Body of pancreas (tissue), 4 donors: ENCODE data around the gene ZSCAN5B. TPM values are rescaled to one million over a fixed set of nuclear protein-coding genes. Genes with fewer than 3 reads are reported as not detected.

Experiments used
- ATAC-seq: fragments of 150-250 bp; one replicate; pipeline ENCODE4 v1.9.1; 2016
- DNase-seq, 4 donors: peaks; one replicate each; pipeline ENCODE4 v3.0.0-alpha.2; 2019
- H3K27ac ChIP-seq, 4 donors: fragments of 200-600 bp; sonication (generic); 1 replicate in 3 of 4; 2 replicates in 1 of 4; pipeline versions ENCODE4 v1.5.1 to v1.6.1; 2016 to 2019; ENCODE audit warnings: mild to moderate bottlenecking in 1 of 4, mixed read lengths in 1 of 4, moderate library complexity in 1 of 4
- H3K27me3 ChIP-seq, 2 donors: fragments of 200-600 bp; sonication (generic); one replicate each; pipeline ENCODE4 v1.6.0; 2016; ENCODE audit warnings: mild to moderate bottlenecking in 1 of 2
- H3K36me3 ChIP-seq, 2 donors: fragments of 200-600 bp; sonication (generic); replicated peaks in 1 of 2; 2 replicates each; pipeline ENCODE4 v1.5.1; 2016; ENCODE audit warnings: low read depth in 2 of 2; ENCODE audit not compliant: insufficient read depth in 1 of 2
- H3K4me1 ChIP-seq: fragments of 200-600 bp; sonication (generic); one replicate; pipeline ENCODE4 v1.6.0; 2016
- H3K4me3 ChIP-seq, 2 donors: fragments of 200-600 bp; sonication (generic); 1 replicate in 1 of 2; 2 replicates in 1 of 2; pipeline ENCODE4 v1.5.1; 2016 to 2019
- H3K9me3 ChIP-seq, 3 donors: fragments of 200-600 bp; sonication (generic); 1 replicate in 2 of 3; 2 replicates in 1 of 3; pipeline ENCODE4 v1.5.1; 2016
- CTCF ChIP-seq, 7 experiments: fragments of 450-650 bp in 4 of 7; fragments of 200-600 bp in 3 of 7; sonication (generic) in 3 of 7; IDR thresholded peaks; one replicate each; pipeline ENCODE4 v1.5.1; 2016 to 2019; ENCODE audit warnings: antibody characterized with exemption in 7 of 7
- POLR2A ChIP-seq, 3 donors: fragments of 450-650 bp; IDR thresholded peaks; one replicate each; pipeline ENCODE4 v1.6.1; 2016; ENCODE audit warnings: antibody characterized with exemption in 3 of 3, mild to moderate bottlenecking in 2 of 3
- WGBS, 2 donors: methylation state at CpG; one replicate each; pipeline ENCODE4 v1.1.5; 2017; 5-methylcytosine and 5-hydroxymethylcytosine counted together
- intact Hi-C: fragments of 100-400 bp; cut with DNase I; formaldehyde crosslinking; loops from one replicate; pipeline ENCODE4 v1.15.1; 2023
- total RNA-seq, 2 donors: library from RNA; depleted of rRNA; stranded (reverse); fragments of >200 nt; gene quantifications; one replicate each; pipeline ENCODE4 v1.1.0, GENCODE V29; 2016

Gene ZSCAN5B
- total RNA-seq, 2 donors from 2014 or later, result not detected

DNA sequence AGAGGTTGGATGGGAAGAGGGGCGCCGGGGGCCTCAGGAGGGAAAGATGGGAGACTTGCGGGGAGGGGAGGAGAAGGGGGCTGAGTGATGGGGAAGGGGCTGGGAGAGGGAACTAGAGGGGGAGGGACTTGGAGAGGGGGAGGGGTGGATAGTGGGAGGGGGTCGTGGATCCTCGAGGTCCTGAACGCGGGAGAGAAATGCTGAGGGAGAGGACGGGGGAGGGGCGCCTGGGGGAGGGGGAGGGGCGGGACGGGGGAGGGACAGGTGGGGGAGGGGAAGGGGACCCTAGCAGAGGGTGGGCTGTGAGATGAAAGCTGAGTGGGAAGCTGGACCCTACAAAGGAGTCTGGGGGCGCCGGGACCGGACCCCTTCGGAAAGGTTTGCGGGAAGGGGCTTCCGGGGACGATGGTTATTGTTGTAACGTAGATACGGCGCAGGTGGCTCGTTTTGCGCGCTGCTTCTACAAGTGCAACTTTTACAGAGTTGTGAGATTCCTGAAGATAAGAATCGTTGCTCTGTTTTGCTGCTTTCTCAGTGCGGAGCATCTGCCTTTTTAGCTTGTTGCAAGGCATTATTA is 56.1 kb downstream of the ZSCAN5B start:
- peak overlapping the region; percentile 93 to 98 (median 96) for H3K27ac ChIP-seq
- peak; percentile 32 to 52 (median 49) for DNase-seq
- intact Hi-C loops, result no loop called here
- peak overlapping the region; percentile 19 to 27 for H3K4me3 ChIP-seq
- no peaks in the 10 kb centered on the region for H3K36me3 ChIP-seq
- no peaks in the 10 kb centered on the region for H3K9me3 ChIP-seq
- no peaks in the 10 kb centered on the region for H3K27me3 ChIP-seq
- ATAC-seq, result no peak
- 2% methylated on average over 23 to 25 of the region's 26 CpGs for WGBS, 2 donors
- peaks cover 90% of the 10 kb centered on the region for H3K4me1 ChIP-seq
- TF ChIP-seq POLR2A (IDR thresholded peaks at IDR 0.05), result no peak
- no peak for TF ChIP-seq CTCF (IDR thresholded peaks at IDR 0.05)

GRCh38 chr19:56140583-56141416 is 56.8 kb downstream of the ZSCAN5B start, which contains the start of gene ZNF444:
TSS of gene ZNF444 (plus strand) at chr19:56141287. CDS start at chr19:56146912, 5,625 bp downstream.
- ATAC-seq (peak; percentile 81), DNase-seq (peak; percentile 99)
- H3K4me1 ChIP-seq, result peaks cover 90% of the 10 kb centered on the region
- peak within 1 kb of the TSS; percentile 19 to 27 for H3K4me3 ChIP-seq
- no peak for TF ChIP-seq CTCF (IDR thresholded peaks at IDR 0.05)
- peak in 2 of 3 donors; percentile 80 to 81 for TF ChIP-seq POLR2A (IDR thresholded peaks at IDR 0.05)
- H3K27me3 ChIP-seq, result no peaks in the 10 kb centered on the region
- WGBS, 2 donors, result 1 to 3% methylated on average over 26 to 52 of the region's 56 CpGs
- no peaks in the 10 kb centered on the region for H3K9me3 ChIP-seq
- H3K36me3 ChIP-seq, result no peaks in the 10 kb centered on the region
- H3K27ac ChIP-seq, result peak within 1 kb of the TSS; percentile 93 to 98 (median 96)
- intact Hi-C loops, result no loop called here

DNA sequence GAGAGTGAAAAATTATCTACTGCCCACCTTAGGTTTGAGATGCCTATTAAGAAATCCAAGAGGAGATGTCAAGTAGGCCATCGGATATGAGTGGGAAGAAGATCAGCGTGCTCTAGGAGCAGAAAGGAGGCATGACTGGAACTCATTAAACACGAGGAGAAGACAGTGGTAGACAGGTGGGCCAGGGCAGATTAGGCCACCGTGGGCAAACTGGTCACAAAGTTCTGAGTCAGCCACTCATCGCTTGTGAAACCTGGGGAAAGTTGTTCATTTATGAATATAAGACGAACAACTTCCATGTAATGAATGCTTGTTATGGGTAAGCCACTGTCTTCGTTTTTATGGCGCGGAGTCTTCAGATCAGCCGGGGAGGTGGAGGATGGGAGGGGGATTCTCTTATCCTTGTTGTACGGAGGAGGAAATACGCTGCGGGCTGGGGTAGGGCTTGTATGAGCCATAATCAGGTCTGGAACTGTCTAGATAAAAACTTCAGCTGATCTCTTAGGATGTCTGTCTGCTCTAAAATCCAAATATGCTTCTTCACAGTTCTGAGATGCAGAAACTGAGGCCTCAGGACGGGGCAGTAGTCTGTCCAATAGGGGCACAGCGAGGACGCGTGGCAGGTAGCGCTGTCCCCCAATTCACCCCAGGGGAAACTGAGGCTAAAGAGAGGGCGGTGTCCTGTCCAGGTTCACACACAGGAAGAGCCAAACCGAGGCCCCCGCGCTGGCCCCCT is 57.6 kb downstream of the ZSCAN5B start:
- Histone ChIP-seq H3K36me3 (no peaks in the 10 kb centered on the region), H3K4me3 (peak overlapping the region; percentile 5 to 8), H3K27ac (peak overlapping the region; percentile 93 to 98 (median 96)), H3K4me1 (peaks cover 90% of the 10 kb centered on the region), H3K9me3 (no peaks in the 10 kb centered on the region), H3K27me3 (no peaks in the 10 kb centered on the region)
- ATAC-seq (no peak), DNase-seq (peak in 2 of 4 donors; percentile 18 to 35)
- WGBS, 2 donors, result 29 to 47% methylated on average over 13 to 22 of the region's 22 CpGs
- intact Hi-C loops, result no loop called here
- no peak for TF ChIP-seq POLR2A (IDR thresholded peaks at IDR 0.05)
- TF ChIP-seq CTCF (IDR thresholded peaks at IDR 0.05), result no peak

Other genes with a start within 250 kb of the ZSCAN5B start
- gene NLRP8, start 250.0 kb downstream of the ZSCAN5B start, total RNA-seq, result not detected
- gene NLRP5, start 211.0 kb downstream of the ZSCAN5B start, total RNA-seq, result not detected
- gene ZNF787, start 76.5 kb downstream of the ZSCAN5B start, total RNA-seq, result 10 to 100 TPM; 12.7 to 21.1 TPM
- 10 to 100 TPM; 50.3 to 95.9 TPM for gene ZNF444, start 56.5 kb downstream of the ZSCAN5B start, total RNA-seq
- not detected for gene GALP, start 21.8 kb downstream of the ZSCAN5B start, total RNA-seq
- not detected for gene ZSCAN5C, start 4.5 kb upstream of the ZSCAN5B start, total RNA-seq
- not detected for gene EDDM13, start 75.0 kb upstream of the ZSCAN5B start, total RNA-seq
- gene ZSCAN5A, start 117.1 kb upstream of the ZSCAN5B start, total RNA-seq, result 1 to 10 TPM; 4.9 to 7.3 TPM
- gene ZNF582, start 195.8 kb upstream of the ZSCAN5B start, total RNA-seq, result 1 to 10 TPM; 2.0 to 2.3 TPM
- 1 to 10 TPM; 2.6 to 3.6 TPM for gene ZNF583, start 206.5 kb upstream of the ZSCAN5B start, total RNA-seq